GM12872 (cell line): ENCODE measurements around the gene ADCY10.

Experiments used
- CTCF ChIP-seq: IDR thresholded peaks from 3 replicates; pipeline ENCODE4 v1.5.1; 2011; ENCODE audit warnings: low read depth, mild to moderate bottlenecking, low read length, moderate library complexity; ENCODE audit not compliant: insufficient read depth

The ADCY10 gene

DNA sequence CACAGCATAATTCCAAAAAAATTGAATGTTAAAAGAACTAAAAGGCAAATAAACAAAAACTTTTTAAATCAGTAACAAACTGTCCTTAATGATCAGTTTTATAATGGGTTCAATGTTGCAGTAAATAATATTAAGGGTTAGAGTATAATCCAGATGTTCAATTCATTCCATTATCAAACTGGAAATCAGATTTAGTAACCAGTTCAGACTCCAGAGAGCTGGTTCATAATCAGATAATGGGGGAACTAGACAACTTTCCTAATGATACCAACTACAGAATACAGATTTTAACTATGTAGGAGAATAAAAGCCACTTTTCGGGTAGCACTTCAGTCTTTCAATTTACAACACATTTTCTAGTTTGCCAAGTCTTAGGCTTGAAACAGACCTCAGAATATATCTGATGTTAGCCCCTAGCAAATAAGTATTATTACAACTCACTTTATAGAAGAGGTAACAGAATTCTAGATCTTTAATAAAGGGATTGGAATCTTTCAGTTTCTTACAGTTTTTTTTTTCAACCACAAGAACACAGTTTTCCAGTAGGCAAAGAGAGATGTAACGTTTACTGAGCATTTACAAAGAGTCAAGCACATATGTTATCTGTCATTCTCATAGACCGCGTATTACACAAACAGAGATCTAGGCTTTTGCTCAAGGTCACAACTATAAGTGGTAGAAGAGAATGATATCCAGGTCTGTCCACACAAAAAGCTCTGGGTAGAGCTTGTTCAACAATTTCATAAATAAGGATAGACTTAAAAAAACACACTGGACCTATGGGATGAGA is 20.7 kb upstream of the ADCY10 start:
- TF ChIP-seq CTCF: no peak

GRCh38 chr1:167933788-167934187 is 19.9 kb upstream of the ADCY10 start:
- TF ChIP-seq CTCF: no peak

DNA sequence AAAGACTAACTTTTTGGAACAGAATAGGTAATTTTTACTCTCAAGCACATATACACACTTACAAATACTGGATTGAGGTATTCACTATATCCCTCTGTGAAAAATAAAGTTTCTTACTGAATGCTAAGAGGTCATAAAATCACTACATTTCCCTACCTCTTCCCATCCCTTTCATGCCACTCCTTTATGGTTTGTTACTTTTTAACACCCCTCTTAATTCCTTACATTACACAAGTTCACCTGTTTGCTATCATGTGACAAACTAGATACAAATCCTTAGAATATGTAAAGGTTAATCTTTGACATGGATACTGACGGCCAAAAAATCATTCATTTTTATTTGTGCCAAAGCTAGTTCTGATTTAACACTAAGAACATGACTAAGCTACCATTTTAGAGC is 15.8 kb upstream of the ADCY10 start:
- no peak for TF ChIP-seq CTCF

- no peak for TF ChIP-seq CTCF
These were observed 14.5 kb upstream of the ADCY10 start for GRCh38 chr1:167928457-167928852.

GRCh38 chr1:167927046-167927754 is 13.3 kb upstream of the ADCY10 start:
- TF ChIP-seq CTCF: no peak

- 0 out of 3 replicates have a peak, but pooled peaks have one; percentile 12 for TF ChIP-seq CTCF
These were observed 12.6 kb upstream of the ADCY10 start for GRCh38 chr1:167926486-167926997.

GRCh38 chr1:167924543-167925231 is 10.8 kb upstream of the ADCY10 start:
- no peak for TF ChIP-seq CTCF
